Activated CD8-positive, alpha-beta memory T cell treated with anti-CD3 and anti-CD28 coated beads for 36 hours (primary cell): ENCODE results near the gene NKAIN4. TPM values are rescaled to one million over a fixed set of nuclear protein-coding genes. Genes with fewer than 3 reads are reported as not detected.

ENCODE experiments used
- CTCF ChIA-PET: fragments of 350-600 bp; sonication (Branson Sonifier 250); formaldehyde crosslinking; loops from one replicate; lab custom pipeline; 2021; ENCODE audit warnings: antibody characterized with exemption; lab: Charles Lee
- POLR2A ChIA-PET: fragments of 350-600 bp; sonication (Branson Sonifier 250); formaldehyde crosslinking; loops from one replicate; lab custom pipeline; 2021; ENCODE audit warnings: antibody characterized with exemption; lab: Charles Lee
- total RNA-seq, 2 experiments: library from RNA; stranded (reverse); gene quantifications; one replicate each; pipeline ENCODE4 v1.2.3, GENCODE V29; 2021

The NKAIN4 gene
- total RNA-seq, 2 experiments from 2014 or later: not detected

GRCh38 chr20:63289311-63290135, 35.3 kb upstream of the NKAIN4 start:
- ChIA-PET CTCF (interaction anchor here (0.9 to 2.5 kb wide), 3 partner anchors 8 to 12 kb away, joined by 3 to 11 read pairs (median 3); no protein-coding TSS in a partner anchor), POLR2A (no interaction called here)

GRCh38 chr20:63288581-63289251, 34.5 kb upstream of the NKAIN4 start:
- POLR2A ChIA-PET: no interaction called here
- CTCF ChIA-PET: interaction anchor here (0.9 kb wide), 1 partner anchor 8 kb away, joined by 3 read pairs; no protein-coding TSS in a partner anchor

GRCh38 chr20:63287697-63288580, 33.7 kb upstream of the NKAIN4 start:
- ChIA-PET POLR2A (no interaction called here), CTCF (no interaction called here)

GRCh38 chr20:63286781-63287696, 32.8 kb upstream of the NKAIN4 start:
- CTCF ChIA-PET: no interaction called here
- POLR2A ChIA-PET: no interaction called here

- POLR2A ChIA-PET: no interaction called here
- CTCF ChIA-PET: no interaction called here
Measured at GRCh38 chr20:63285636-63286615, 31.7 kb upstream of the NKAIN4 start.

- POLR2A ChIA-PET: no interaction called here
Measured at GRCh38 chr20:63284981-63285524, 30.8 kb upstream of the NKAIN4 start.

GRCh38 chr20:63284544-63284949, 30.3 kb upstream of the NKAIN4 start:
- ChIA-PET CTCF (no interaction called here), POLR2A (interaction anchor here (0.9 kb wide), 1 partner anchor 12 kb away, joined by 5 read pairs; the partner anchor contains the start of gene ARFGAP1)

More at GRCh38 chr20:63284981-63285524, 30.8 kb upstream of the NKAIN4 start:
- CTCF ChIA-PET: no interaction called here

- CTCF ChIA-PET: no interaction called here
- POLR2A ChIA-PET: interaction anchor here (0.9 kb wide), 1 partner anchor 11 kb away, joined by 5 read pairs; the partner anchor contains the start of gene ARFGAP1
Measured at GRCh38 chr20:63284083-63284440, 29.8 kb upstream of the NKAIN4 start.

- POLR2A ChIA-PET: interaction anchor here (0.9 kb wide), 1 partner anchor 11 kb away, joined by 5 read pairs; the partner anchor contains the start of gene ARFGAP1
Measured at GRCh38 chr20:63283397-63284082, 29.3 kb upstream of the NKAIN4 start.

GRCh38 chr20:63282946-63283345, 28.7 kb upstream of the NKAIN4 start:
- ChIA-PET CTCF (interaction anchor here (0.8 to 3.0 kb wide), 2 partner anchors 8 to 70 kb away, joined by 3 to 11 read pairs; no protein-coding TSS in a partner anchor), POLR2A (no interaction called here)

More at GRCh38 chr20:63283397-63284082, 29.3 kb upstream of the NKAIN4 start:
- CTCF ChIA-PET: no interaction called here

GRCh38 chr20:63281742-63282665, 27.7 kb upstream of the NKAIN4 start:
- ChIA-PET CTCF (interaction anchor here (0.8 to 3.0 kb wide), 3 partner anchors 9 to 69 kb away, joined by 3 to 11 read pairs (median 3); no protein-coding TSS in a partner anchor), POLR2A (no interaction called here)

GRCh38 chr20:63280929-63281545, 26.8 kb upstream of the NKAIN4 start:
- ChIA-PET POLR2A (interaction anchor here (0.6 kb wide), 1 partner anchor 901 kb away, joined by 3 read pairs; no protein-coding TSS in a partner anchor), CTCF (interaction anchor here (0.8 to 3.0 kb wide), 3 partner anchors 8 to 66 kb away, joined by 3 to 11 read pairs (median 3); no protein-coding TSS in a partner anchor)

GRCh38 chr20:63280371-63280770, 26.1 kb upstream of the NKAIN4 start:
- POLR2A ChIA-PET: no interaction called here
- CTCF ChIA-PET: interaction anchor here (0.7 to 3.0 kb wide), 3 partner anchors 9 to 58 kb away, joined by 3 to 11 read pairs (median 3); no protein-coding TSS in a partner anchor

- CTCF ChIA-PET: interaction anchor here (0.7 to 3.0 kb wide), 3 partner anchors 9 to 57 kb away, joined by 3 to 11 read pairs (median 3); no protein-coding TSS in a partner anchor
Measured at GRCh38 chr20:63279931-63280330, 25.7 kb upstream of the NKAIN4 start.

More at GRCh38 chr20:63279931-63280330, 25.7 kb upstream of the NKAIN4 start:
- POLR2A ChIA-PET: no interaction called here
